A549 (cell line): Measurements from ENCODE around the gene ACD. TPM values are rescaled to one million over a fixed set of nuclear protein-coding genes. Genes with fewer than 3 reads are reported as not detected.

Experiments
- ATAC-seq, 2 experiments: fragments of 200-7000 bp in 1 of 2; fragments of >200 bp in 1 of 2; cut with Nextera tagmentation in 1 of 2; cut with Tn5 transposase in 1 of 2; 3 replicates each; pipeline versions ENCODE4 v1.8.0 to v1.9.1; 2018 to 2020; ENCODE audit warnings: mild to moderate bottlenecking in 1 of 2, moderate library complexity in 1 of 2
- CTCF ChIA-PET: fragments of 300-600 bp; sonication (Branson Sonifier 250); formaldehyde crosslinking; extraction: SDS; loops from one replicate; lab custom pipeline; 2021; ENCODE audit warnings: antibody characterized with exemption, inconsistent platforms; lab: Yijun Ruan, JAX
- POLR2A ChIA-PET: fragments of 350-600 bp; formaldehyde crosslinking; extraction: SDS; loops from one replicate; lab custom pipeline; 2021; ENCODE audit warnings: antibody characterized with exemption, inconsistent platforms; lab: Yijun Ruan, JAX
- DNase-seq, 2 experiments: peaks; one replicate each; pipeline versions ENCODE4 v3.0.0 to v3.0.0-alpha.2; 2011 to 2016; ENCODE audit warnings: low read depth in 1 of 2, low spot score in 1 of 2
- FAIRE-seq: peaks from 2 replicates; lab custom pipeline; 2011; peaks lifted over from hg19 to GRCh38; lab: Jason Lieb, UNC
- H3K27ac ChIP-seq, 2 experiments: fragments of >200 bp; sonication (Bioruptor Twin); formaldehyde crosslinking; 3 replicates each; pipeline ENCODE4 v1.5.1; 2016 to 2017
- H3K4me1 ChIP-seq: fragments of >200 bp; sonication (Bioruptor Twin); formaldehyde crosslinking; 3 replicates; pipeline ENCODE4 v1.6.1; 2016
- H3K4me2 ChIP-seq: fragments of >200 bp; sonication (Bioruptor Twin); formaldehyde crosslinking; 3 replicates; pipeline ENCODE4 v1.6.1; 2016
- H3K4me3 ChIP-seq: fragments of >200 bp; sonication (Bioruptor Twin); formaldehyde crosslinking; 3 replicates; pipeline ENCODE4 v1.5.1; 2016
- H3K9me3 ChIP-seq: fragments of >200 bp; sonication (Bioruptor Twin); formaldehyde crosslinking; 3 replicates; pipeline ENCODE4 v1.6.1; 2016
- BHLHE40 ChIP-seq: IDR thresholded peaks from 2 replicates; pipeline ENCODE4 v1.6.1; 2012; ENCODE audit warnings: low read depth, low read length, inconsistent platforms
- CBX8 ChIP-seq: fragments of 200-600 bp; sonication (generic); IDR thresholded peaks from 2 replicates; pipeline ENCODE4 v1.6.1; 2016
- CEBPB ChIP-seq, 2 experiments: fragments of >200 bp in 1 of 2; sonication (Bioruptor Twin) in 1 of 2; formaldehyde crosslinking in 1 of 2; IDR thresholded peaks; 2 replicates each; pipeline ENCODE4 v1.6.1; 2012 to 2016
- CTCF ChIP-seq: fragments of >200 bp; sonication (Bioruptor Twin); formaldehyde crosslinking; IDR thresholded peaks from 3 replicates; pipeline ENCODE4 v1.5.1; 2016
- EP300 ChIP-seq, 2 experiments: fragments of >200 bp; sonication (Bioruptor Twin); formaldehyde crosslinking; IDR thresholded peaks; 2 replicates in 1 of 2; 3 replicates in 1 of 2; pipeline ENCODE4 v1.6.1; 2016 to 2017
- ESRRA ChIP-seq: fragments of 150-350 bp; IDR thresholded peaks from 2 replicates; pipeline ENCODE4 v1.6.1; 2014; ENCODE audit warnings: mild to moderate bottlenecking, low read length, borderline replicate concordance
- FOSL2 ChIP-seq, 2 experiments: fragments of 450-650 bp in 1 of 2; fragments of >200 bp in 1 of 2; sonication (Bioruptor Twin) in 1 of 2; formaldehyde crosslinking; IDR thresholded peaks; 2 replicates each; pipeline versions ENCODE4 v1.5.0 to v1.6.1; 2016 to 2020; ENCODE audit warnings: mild to moderate bottlenecking in 1 of 2, moderate library complexity in 1 of 2
- HEYL ChIP-seq: fragments of 250-450 bp; sonication (Bioruptor Pico); IDR thresholded peaks from 2 replicates; pipeline ENCODE4 v1.8.0; 2021; ENCODE audit warnings: mild to moderate bottlenecking, moderate library complexity
- HOXB13 ChIP-seq: fragments of 250-450 bp; sonication (Bioruptor Pico); IDR thresholded peaks from 2 replicates; pipeline ENCODE4 v1.5.0; 2020; ENCODE audit warnings: low read depth, mild to moderate bottlenecking, moderate library complexity
- HOXB5 ChIP-seq: fragments of 250-450 bp; sonication (Bioruptor Pico); IDR thresholded peaks from 2 replicates; pipeline ENCODE4 v1.5.0; 2020; ENCODE audit warnings: mild to moderate bottlenecking, moderate library complexity
- JUN ChIP-seq, 2 experiments: fragments of >200 bp; sonication (Bioruptor Twin); formaldehyde crosslinking; IDR thresholded peaks; 2 replicates in 1 of 2; 3 replicates in 1 of 2; pipeline ENCODE4 v1.6.1; 2016 to 2017
- JUNB ChIP-seq: fragments of >200 bp; sonication (Bioruptor Twin); formaldehyde crosslinking; IDR thresholded peaks from 2 replicates; pipeline ENCODE4 v1.6.1; 2016
- KDM1A ChIP-seq: fragments of 200-600 bp; sonication (generic); IDR thresholded peaks from 2 replicates; pipeline ENCODE4 v1.6.1; 2016; ENCODE audit warnings: low read depth, mild to moderate bottlenecking
- MAFK ChIP-seq: fragments of 450-650 bp; IDR thresholded peaks from 2 replicates; pipeline ENCODE4 v1.6.1; 2014; ENCODE audit not compliant: partially characterized antibody
- MAX ChIP-seq: IDR thresholded peaks from 2 replicates; pipeline ENCODE4 v1.6.1; 2012
- MYC ChIP-seq: IDR thresholded peaks from 2 replicates; pipeline ENCODE4 v1.6.1; 2012; ENCODE audit warnings: mild to moderate bottlenecking, inconsistent platforms, low read length, improper control_type of control experiment, borderline replicate concordance
- NFE2L2 ChIP-seq: fragments of 150-350 bp; conservative IDR thresholded peaks from 2 replicates; pipeline ENCODE4 v1.6.1; 2014; ENCODE audit warnings: low read length
- NPAS2 ChIP-seq: fragments of 250-450 bp; sonication (Bioruptor Pico); IDR thresholded peaks from 2 replicates; pipeline ENCODE4 v1.8.0; 2022; ENCODE audit warnings: mild to moderate bottlenecking, moderate library complexity, borderline replicate concordance
- PHF8 ChIP-seq: fragments of 200-600 bp; sonication (generic); IDR thresholded peaks from 2 replicates; pipeline ENCODE4 v1.6.1; 2016; ENCODE audit warnings: low read depth, mild to moderate bottlenecking, antibody characterized with exemption, moderate library complexity, borderline replicate concordance
- RAD21 ChIP-seq, 2 experiments: fragments of >200 bp in 1 of 2; sonication (Bioruptor Twin) in 1 of 2; formaldehyde crosslinking in 1 of 2; IDR thresholded peaks in 1 of 2; conservative IDR thresholded peaks in 1 of 2; 2 replicates in 1 of 2; 3 replicates in 1 of 2; pipeline ENCODE4 v1.6.1; 2012 to 2018; ENCODE audit warnings: inconsistent platforms in 1 of 2
- RCOR1 ChIP-seq: fragments of 150-350 bp; IDR thresholded peaks from 2 replicates; pipeline ENCODE4 v1.6.1; 2014; ENCODE audit warnings: antibody characterized with exemption, low read length, low read depth
- RFX5 ChIP-seq: fragments of 450-650 bp; IDR thresholded peaks from 2 replicates; pipeline ENCODE4 v1.7.1; 2014; ENCODE audit warnings: antibody characterized with exemption, mild to moderate bottlenecking, moderate library complexity
- TFCP2L1 ChIP-seq: fragments of 250-450 bp; sonication (Bioruptor Pico); IDR thresholded peaks from 2 replicates; pipeline ENCODE4 v1.5.0; 2021; ENCODE audit warnings: mild to moderate bottlenecking
- TP53 ChIP-seq: fragments of 250-450 bp; sonication (Bioruptor Pico); IDR thresholded peaks from 2 replicates; pipeline ENCODE4 v1.5.0; 2021; ENCODE audit warnings: mild to moderate bottlenecking, moderate library complexity
- ZC3H11A ChIP-seq: fragments of 450-650 bp; IDR thresholded peaks from 2 replicates; pipeline ENCODE4 v1.6.1; 2014; ENCODE audit warnings: antibody characterized with exemption, mild to moderate bottlenecking
- ZSCAN20 ChIP-seq: fragments of 250-450 bp; sonication (Bioruptor Pico); IDR thresholded peaks from 2 replicates; pipeline ENCODE4 v1.8.0; 2022; ENCODE audit warnings: mild to moderate bottlenecking, moderate library complexity
- WGBS: methylation state at CpG from one replicate; pipeline ENCODE4 v1.1.6; 2017; ENCODE audit errors: missing lambda C conversion rate; 5-methylcytosine and 5-hydroxymethylcytosine counted together
- polyA plus RNA-seq, 4 experiments: library from polyadenylated mRNA; depleted of rRNA in 3 of 4; stranded (reverse); fragments of >200 nt; fragmentation: RNase III in 1 of 4; extraction: RNeasy Plus Mini Kit Qiagen cat#74134 plus additional on column Dnase treatment in 1 of 4; gene quantifications; 2 replicates in 3 of 4; 3 replicates in 1 of 4; pipeline ENCODE4 v1.2.3, GENCODE V29; 2011 to 2017
- TF ChIP-seq, protein P1 (sequence below): fragments of 250-450 bp; sonication (Bioruptor Pico); IDR thresholded peaks from 2 replicates; pipeline ENCODE4 v1.5.0; 2021; ENCODE audit warnings: mild to moderate bottlenecking, moderate library complexity, borderline replicate concordance

The ACD gene
- polyA plus RNA-seq, 2 of the 4 experiments (the other 2 are of a cell fraction): 19.4 to 26.4 TPM

DNA sequence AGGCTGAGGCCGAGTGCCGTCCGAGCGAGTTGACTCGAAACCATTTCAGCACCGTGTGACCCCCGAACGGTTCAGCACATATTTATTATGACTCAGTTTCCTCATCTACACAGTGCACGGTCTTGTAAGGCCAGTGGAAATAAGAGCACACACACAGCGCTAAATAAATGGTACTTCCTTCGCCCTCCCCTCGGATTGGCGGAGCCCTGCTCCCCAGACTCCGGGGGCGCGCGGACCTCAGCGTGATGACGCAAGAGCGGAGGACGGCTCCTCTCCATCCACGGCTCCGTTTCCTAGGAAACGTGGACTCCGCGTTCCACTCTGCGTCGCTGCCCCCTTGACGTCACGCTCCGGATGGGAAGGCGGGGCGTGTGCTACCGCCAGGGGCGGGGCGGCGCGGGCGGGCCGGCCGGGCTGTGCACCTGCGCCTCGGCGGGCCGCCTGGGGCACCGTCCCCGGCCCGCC, 536 bp upstream of the ACD start, which contains the start of gene PARD6A:
Gene PARD6A (plus strand): TSS at position 397 of the 465 bp plus-strand sequence. CDS start 79 bp downstream, outside the sequence.
- Histone ChIP-seq H3K4me2 (peak within 1 kb of the TSS; percentile 80), H3K27ac (peak within 1 kb of the TSS; percentile 90 to 92), H3K4me3 (peak within 1 kb of the TSS; percentile 91), H3K4me1 (peaks cover 8% of the 10 kb centered on the region), H3K9me3 (no peaks in the 10 kb centered on the region)
- peak; percentile 96 to 99 for DNase-seq
- TF ChIP-seq MAFK (no peak), FOSL2 (IDR thresholded peaks at IDR 0.05) (no peak), FOSL2 (CRISPR knock-in tag; IDR thresholded peaks at IDR 0.05) (peak; percentile 61), RAD21 (conservative IDR thresholded peaks at IDR 0.05 in 1 of 2, IDR thresholded peaks at IDR 0.05 in 1 of 2) (no peak), HOXB13 (CRISPR knock-in tag) (no peak), RCOR1 (no peak), PHF8 (0 out of 2 replicates have a peak, but pooled peaks have one; percentile 4), CTCF (no peak), JUNB (no peak), ZC3H11A (0 out of 2 replicates have a peak, but pooled peaks have one; percentile 4), ZSCAN20 (no peak), TP53 (CRISPR knock-in tag) (no peak), NPAS2 (CRISPR knock-in tag) (no peak), MAX (0 out of 2 replicates have a peak, but pooled peaks have one; percentile 22), BHLHE40 (no peak), HOXB5 (CRISPR knock-in tag) (no peak), NFE2L2 (no peak), CEBPB (IDR thresholded peaks at IDR 0.05) (peak; percentile 61 to 91; a peak in 3 of 4 replicates), CBX8 (no peak), RFX5 (no peak), EP300 (IDR thresholded peaks at IDR 0.05) (no peak), JUN (IDR thresholded peaks at IDR 0.05) (0 out of 5 replicates have a peak, but pooled peaks of 1 of the 2 experiments have one; percentile 49), ESRRA (no peak), TFCP2L1 (peak; percentile 39; the same call in 1 of the 2 replicates), KDM1A (peak; percentile 31; the same call in 1 of the 2 replicates), HEYL (CRISPR knock-in tag) (no peak), MYC (0 out of 2 replicates have a peak, but pooled peaks have one; percentile 49)
- TF ChIP-seq, protein P1, sequence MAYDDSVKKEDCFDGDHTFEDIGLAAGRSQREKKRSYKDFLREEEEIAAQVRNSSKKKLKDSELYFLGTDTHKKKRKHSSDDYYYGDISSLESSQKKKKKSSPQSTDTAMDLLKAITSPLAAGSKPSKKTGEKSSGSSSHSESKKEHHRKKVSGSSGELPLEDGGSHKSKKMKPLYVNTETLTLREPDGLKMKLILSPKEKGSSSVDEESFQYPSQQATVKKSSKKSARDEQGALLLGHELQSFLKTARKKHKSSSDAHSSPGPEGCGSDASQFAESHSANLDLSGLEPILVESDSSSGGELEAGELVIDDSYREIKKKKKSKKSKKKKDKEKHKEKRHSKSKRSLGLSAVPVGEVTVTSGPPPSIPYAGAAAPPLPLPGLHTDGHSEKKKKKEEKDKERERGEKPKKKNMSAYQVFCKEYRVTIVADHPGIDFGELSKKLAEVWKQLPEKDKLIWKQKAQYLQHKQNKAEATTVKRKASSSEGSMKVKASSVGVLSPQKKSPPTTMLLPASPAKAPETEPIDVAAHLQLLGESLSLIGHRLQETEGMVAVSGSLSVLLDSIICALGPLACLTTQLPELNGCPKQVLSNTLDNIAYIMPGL: no peak
- FAIRE-seq: peak; percentile 23
- ChIA-PET CTCF (interaction anchor here (0.8 to 8.6 kb wide), 9 partner anchors 8 to 146 kb away, joined by 3 to 51 read pairs (median 7); partner anchors contain the start of gene CARMIL2), POLR2A (interaction anchor here (0.7 to 1.5 kb wide), 7 partner anchors 13 to 146 kb away, joined by 3 to 17 read pairs (median 4); partner anchors contain the start of genes CARMIL2, CTCF, RANBP10 and TSNAXIP1)
- WGBS: 3% methylated on average over 29 of the region's 48 CpGs
- peak; percentile 66 to 81 for ATAC-seq
